ENCODE measurements around the gene EMID1.

The EMID1 gene

GRCh38 chr22:29298641-29299040 is 92.9 kb downstream of the EMID1 start:
- no peak for DNase-seq

GRCh38 chr22:29299136-29299900 is 93.6 kb downstream of the EMID1 start:
- no peak for DNase-seq

GRCh38 chr22:29300467-29300806 is 94.7 kb downstream of the EMID1 start:
- DNase-seq, result no peak

DNA sequence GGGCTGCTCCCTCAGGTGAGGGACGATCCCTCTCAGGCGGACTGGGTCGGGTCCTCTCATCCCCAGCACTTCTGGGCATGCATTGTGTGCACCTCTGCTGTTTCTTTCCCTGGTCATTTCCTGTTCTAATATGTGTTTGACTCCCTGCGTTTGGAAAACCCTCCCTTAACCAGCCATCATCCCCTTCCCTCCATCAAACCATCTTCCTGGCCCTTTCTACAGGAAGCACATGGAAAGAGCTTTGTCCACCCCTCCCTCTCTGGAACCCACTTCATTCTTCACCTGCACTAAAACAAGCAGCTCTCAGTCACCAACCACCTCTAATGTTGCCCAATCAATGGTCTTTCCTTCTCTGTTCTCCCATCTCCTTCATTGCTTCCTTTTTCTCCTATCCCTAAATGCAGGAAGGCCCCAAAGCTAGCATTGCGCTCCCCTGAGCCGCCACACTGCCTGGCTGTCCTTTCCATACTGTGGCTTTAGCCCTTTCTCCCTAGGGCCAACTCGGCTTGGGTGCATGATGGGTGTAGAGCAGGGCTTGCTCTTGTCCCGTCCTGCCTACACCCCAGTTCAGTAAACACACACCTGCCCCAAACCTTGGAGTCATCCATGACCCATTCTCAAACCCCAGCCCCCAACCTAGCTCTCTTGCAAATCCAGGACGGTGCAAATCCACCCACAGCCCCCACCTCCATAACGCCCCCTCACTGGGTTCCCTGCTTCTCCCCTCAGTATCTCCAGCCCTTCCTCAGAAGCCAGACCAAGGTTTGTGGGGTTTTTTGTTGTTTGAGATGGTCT is 95.3 kb downstream of the EMID1 start:
- DNase-seq, result no peak

DNA sequence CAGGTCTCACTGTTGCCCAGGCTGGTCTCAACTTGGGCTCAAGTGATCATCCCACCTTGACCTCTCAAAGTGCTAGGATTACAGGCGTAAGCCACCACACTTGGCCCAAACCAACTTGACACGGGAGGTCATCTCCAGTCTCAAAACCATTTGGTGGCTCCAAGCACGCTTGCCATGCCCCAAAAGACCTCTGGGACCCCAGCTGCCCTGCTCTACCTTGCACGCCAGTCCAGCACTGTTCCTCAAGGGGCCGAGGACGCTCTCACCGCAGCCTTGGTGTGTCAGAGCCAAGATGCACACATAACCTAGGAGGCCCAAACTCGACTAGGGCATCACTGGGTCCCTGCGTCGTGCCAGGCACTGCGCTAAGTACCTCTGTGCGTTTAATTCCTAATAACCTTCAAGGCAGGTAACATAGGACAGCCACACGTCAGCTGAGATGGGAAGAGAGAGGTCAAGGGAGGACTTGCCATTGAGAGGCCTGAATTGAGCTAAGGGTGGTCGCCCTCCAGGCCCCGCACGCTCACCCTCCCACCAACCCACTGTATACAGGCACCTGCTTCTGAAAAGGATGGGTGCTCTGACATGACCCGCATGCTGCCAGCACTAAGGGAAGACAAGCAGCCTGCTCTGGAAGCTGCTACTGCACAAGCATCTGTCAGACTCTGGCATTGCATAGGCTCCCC is 96.2 kb downstream of the EMID1 start:
- DNase-seq, result no peak

DNA sequence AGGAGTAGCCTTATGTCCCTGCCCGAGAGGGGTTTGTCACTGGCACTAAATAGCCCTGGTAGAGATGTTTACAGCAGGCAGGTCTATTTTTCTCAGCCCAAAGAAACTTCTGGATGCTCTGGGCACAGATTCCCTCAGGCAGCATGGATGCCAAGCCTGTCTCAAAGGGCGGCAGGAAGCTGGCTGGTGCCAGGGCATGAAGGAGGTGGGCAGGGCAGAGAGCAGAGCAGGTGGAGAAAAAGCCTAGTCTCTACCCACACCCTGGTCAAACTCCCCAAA is 96.6 kb downstream of the EMID1 start:
- no peak for DNase-seq

- DNase-seq, result no peak
Observed at GRCh38 chr22:29302681-29303465, 97.2 kb downstream of the EMID1 start.

DNA sequence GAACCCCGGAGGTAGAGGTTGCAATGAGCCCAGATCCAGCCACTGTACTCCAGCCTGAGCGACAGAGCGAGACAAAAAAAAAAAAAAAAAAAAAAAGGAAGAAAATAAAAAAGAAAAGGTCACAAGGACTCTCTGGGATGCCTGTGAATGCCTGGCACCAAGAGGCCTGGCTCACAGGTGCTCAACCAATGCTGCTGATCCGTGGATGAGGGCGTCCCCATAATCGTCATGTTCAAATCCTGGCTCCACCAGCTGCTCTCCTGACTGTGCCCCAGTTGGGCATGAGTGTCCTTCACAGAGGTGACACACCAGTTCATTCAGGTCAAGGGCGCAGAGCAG is 100.1 kb downstream of the EMID1 start:
- no peak for DNase-seq

GRCh38 chr22:29306175-29306834 is 100.6 kb downstream of the EMID1 start, which contains the start of gene GAS2L1:
GAS2L1 (plus strand) TSS chr22:29306650; CDS start chr22:29308106, 1,456 bp downstream.
- DNase-seq, result peak; percentile 20

GRCh38 chr22:29306835-29307595 is 101.3 kb downstream of the EMID1 start:
- DNase-seq, result no peak

- DNase-seq, result no peak
Observed at GRCh38 chr22:29307596-29308147, 102.0 kb downstream of the EMID1 start.

DNA sequence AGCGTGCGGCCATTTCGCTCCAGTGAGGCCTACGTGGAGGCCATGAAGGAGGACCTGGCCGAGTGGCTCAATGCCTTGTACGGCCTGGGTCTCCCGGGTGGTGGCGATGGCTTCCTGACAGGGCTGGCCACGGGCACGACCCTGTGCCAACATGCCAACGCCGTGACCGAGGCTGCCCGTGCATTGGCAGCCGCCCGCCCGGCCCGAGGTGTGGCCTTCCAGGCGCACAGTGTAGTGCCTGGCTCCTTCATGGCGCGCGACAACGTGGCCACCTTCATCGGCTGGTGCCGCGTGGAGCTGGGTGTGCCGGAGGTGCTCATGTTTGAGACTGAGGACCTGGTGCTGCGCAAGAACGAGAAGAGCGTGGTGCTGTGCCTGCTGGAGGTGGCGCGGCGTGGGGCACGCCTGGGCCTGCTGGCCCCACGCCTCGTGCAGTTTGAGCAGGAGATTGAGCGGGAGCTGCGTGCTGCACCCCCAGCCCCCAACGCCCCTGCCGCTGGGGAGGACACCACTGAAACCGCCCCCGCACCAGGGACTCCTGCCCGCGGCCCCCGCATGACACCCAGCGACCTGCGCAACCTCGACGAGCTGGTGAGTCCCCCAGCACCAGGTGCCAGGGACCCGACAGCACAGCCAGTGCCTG is 102.6 kb downstream of the EMID1 start:
- DNase-seq, result no peak

DNA sequence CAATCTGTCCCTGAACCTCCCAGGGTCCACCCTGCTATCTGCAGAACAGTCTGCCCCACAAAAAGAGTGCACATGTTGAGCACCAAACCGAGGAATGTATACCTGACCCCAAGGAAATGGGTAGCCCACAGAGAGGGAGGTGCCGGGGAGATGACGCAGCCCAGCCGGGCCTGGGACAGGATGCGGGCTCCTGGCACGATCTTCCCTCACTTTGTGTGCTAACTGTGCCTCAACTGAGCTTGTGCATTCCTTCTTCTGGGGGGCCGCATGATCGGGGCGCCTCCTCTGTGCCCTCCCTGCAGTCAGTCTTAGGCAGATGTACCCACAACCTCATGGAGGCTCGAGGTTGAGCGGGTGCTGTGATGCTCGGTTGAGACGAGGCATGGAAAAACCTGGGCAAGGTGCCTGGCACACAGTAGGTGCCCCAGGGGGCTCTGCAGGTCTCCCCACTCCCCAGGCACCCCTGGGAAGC is 103.1 kb downstream of the EMID1 start:
- DNase-seq, result no peak
